DOHH2 (cell line): ENCODE data around the gene DNAAF3.

ENCODE experiments used
- CTCF ChIP-seq: fragments of 200-600 bp; sonication (generic); IDR thresholded peaks from one replicate; pipeline ENCODE4 v1.5.1; 2014; ENCODE audit warnings: antibody characterized with exemption, mild to moderate bottlenecking, low read depth, low read length; ENCODE audit not compliant: poor library complexity, severe bottlenecking
- EZH2phosphoT487 ChIP-seq: fragments of 200-600 bp; sonication (generic); IDR thresholded peaks from 2 replicates; pipeline ENCODE4 v1.6.1; 2017; ENCODE audit warnings: borderline replicate concordance, mild to moderate bottlenecking, antibody characterized with exemption, low read length, moderate library complexity, mixed read lengths

GRCh38 chr19:55176076-55176475 is 9.7 kb upstream of the DNAAF3 start:
- TF ChIP-seq CTCF, result no peak
- TF ChIP-seq EZH2phosphoT487, result no peak
